Aorta (tissue), 5 donors: ENCODE data around the gene CCDC150. TPM values are rescaled to one million over a fixed set of nuclear protein-coding genes. Genes with fewer than 3 reads are reported as not detected.

Experiments used
- ATAC-seq: fragments of 200-7000 bp; cut with Tn5 transposase; one replicate; pipeline ENCODE4 v1.9.1; 2022; ENCODE audit warnings: moderate library complexity; ENCODE audit not compliant: low FRiP score
- DNase-seq, 2 donors: peaks; one replicate each; pipeline ENCODE4 v3.0.0-alpha.2; 2020
- H3K27ac ChIP-seq, 2 donors: one replicate each; pipeline ENCODE4 v1.5.1; 2013; ENCODE audit warnings: low read length in 2 of 2, mild to moderate bottlenecking in 2 of 2, moderate library complexity in 2 of 2, control low read depth in 1 of 2, inconsistent platforms in 1 of 2, low read depth in 1 of 2
- H3K27me3 ChIP-seq, 2 donors: one replicate each; pipeline ENCODE4 v1.6.1; 2013; ENCODE audit warnings: control low read depth in 1 of 2, low read length in 1 of 2, mild to moderate bottlenecking in 1 of 2, moderate library complexity in 1 of 2; ENCODE audit not compliant: insufficient read depth in 2 of 2, control insufficient read depth in 1 of 2
- H3K36me3 ChIP-seq, 2 donors: one replicate each; pipeline ENCODE4 v1.6.1; 2013; ENCODE audit warnings: control low read depth in 1 of 2, low read length in 1 of 2, mild to moderate bottlenecking in 1 of 2; ENCODE audit not compliant: insufficient read depth in 2 of 2, control insufficient read depth in 1 of 2
- H3K4me1 ChIP-seq, 2 donors: one replicate each; pipeline ENCODE4 v1.6.1; 2013; ENCODE audit warnings: low read length in 2 of 2, control low read depth in 1 of 2, mild to moderate bottlenecking in 1 of 2, moderate library complexity in 1 of 2; ENCODE audit not compliant: insufficient read depth in 2 of 2, control insufficient read depth in 1 of 2
- H3K4me3 ChIP-seq, 2 donors: one replicate each; pipeline ENCODE4 v1.5.1; 2013; ENCODE audit warnings: low read length in 2 of 2, control low read depth in 1 of 2, mild to moderate bottlenecking in 1 of 2
- H3K9me3 ChIP-seq: one replicate; pipeline ENCODE4 v1.6.1; 2013; ENCODE audit warnings: mild to moderate bottlenecking, low read length; ENCODE audit not compliant: control insufficient read depth
- WGBS, 2 donors: extraction: QIAGEN DNeasy Blood & Tissue Kit; methylation state at CpG; one replicate each; pipeline ENCODE4 v1.1.7; 2013; 5-methylcytosine and 5-hydroxymethylcytosine counted together
- intact Hi-C, 2 donors: fragments of 100-400 bp; cut with DNase I; formaldehyde crosslinking; loops; one replicate each; pipeline versions ENCODE4 v1.14.2 to v1.15.0; 2022
- polyA plus RNA-seq, 2 donors: library from polyadenylated mRNA; stranded (reverse); fragments of 200-250 nt; gene quantifications; one replicate each; pipeline ENCODE4 v1.2.3, GENCODE V29; 2013
- total RNA-seq, 2 donors: library from RNA; stranded (reverse); fragmentation: NEBNext Ultra II Directional; extraction: Animal tissue kit (Norgen Biotek cat#: 25700); gene quantifications; one replicate each; pipeline ENCODE4 v1.2.1, GENCODE V29; 2021
- donor health status: healthy with polysubstance abuse.
- donor health status: Bipolar disorder and iron deficiency.
- donor health status: DM: no; HTN: no; CAD: no.
- donor health status: DM: no; HTN: no; CAD: no.
- donor health status: DM: yes; HTN: yes; CAD: no.

CCDC150 gene
- total and polyA plus RNA-seq, 4 donors = 0.75 to 3.3 (median 1.2) TPM

DNA sequence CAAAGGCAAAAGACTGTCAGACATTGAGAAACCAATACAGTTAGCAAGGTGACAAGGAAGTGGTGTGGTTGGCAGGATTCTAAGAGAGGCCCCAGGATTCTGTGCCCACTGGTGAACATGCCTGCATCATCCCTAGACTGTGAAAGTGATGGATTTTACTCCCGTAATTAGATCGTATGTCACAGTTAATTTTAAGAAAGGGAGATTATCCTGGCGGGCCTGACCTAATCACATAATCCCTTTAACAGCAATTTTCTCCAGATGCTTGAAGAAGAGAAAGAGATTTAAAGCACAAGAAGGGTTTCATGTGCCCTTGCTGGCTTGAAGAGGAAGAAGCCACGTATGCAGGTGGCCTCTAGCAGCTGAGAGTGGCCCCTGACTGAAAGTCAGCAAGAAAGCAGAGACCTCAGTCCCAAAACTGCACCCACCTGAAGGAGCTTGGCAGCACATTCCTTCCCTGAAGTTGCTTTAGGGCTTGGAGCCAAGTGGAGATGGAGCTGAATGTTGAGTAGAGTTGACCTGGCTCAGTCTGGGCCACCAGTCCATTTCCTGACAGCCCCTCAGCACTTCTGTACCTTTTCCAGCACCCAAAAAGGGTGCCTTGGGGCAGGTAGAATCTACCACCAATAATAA, 110.9 kb downstream of the CCDC150 start:
- intact Hi-C loops = loop anchor here in 1 of 2 donors (5.0 to 10.0 kb wide), 3 partner anchors 216 to 676 kb away; no protein-coding TSS in a partner anchor
- 95 to 97% methylated on average over 4 of the region's 4 CpGs for WGBS, 2 donors

GRCh38 chr2:196750977-196751631, 111.6 kb downstream of the CCDC150 start:
- peak; percentile 77 for ATAC-seq
- Histone ChIP-seq H3K27me3 (no peaks in the 10 kb centered on the region), H3K9me3 (no peaks in the 10 kb centered on the region), H3K4me3 (no peak overlapping the region), H3K27ac (no peak overlapping the region), H3K36me3 (no peaks in the 10 kb centered on the region), H3K4me1 (no peaks in the 10 kb centered on the region)
- peak; percentile 76 to 81 for DNase-seq
- intact Hi-C loops = loop anchor here in 1 of 2 donors (5.0 to 10.0 kb wide), 3 partner anchors 216 to 676 kb away; no protein-coding TSS in a partner anchor
- 29 to 30% methylated on average over 8 of the region's 8 CpGs for whole genome bisulfite sequencing, 2 donors

More for the DNA sequence above, 110.9 kb downstream of the CCDC150 start:
- H3K9me3 ChIP-seq = no peaks in the 10 kb centered on the region
- no peak overlapping the region for H3K4me3 ChIP-seq
- no peak for ATAC-seq
- no peak for DNase-seq
- no peaks in the 10 kb centered on the region for H3K36me3 ChIP-seq
- no peaks in the 10 kb centered on the region for H3K27me3 ChIP-seq
- no peak overlapping the region for H3K27ac ChIP-seq
- no peaks in the 10 kb centered on the region for H3K4me1 ChIP-seq

DNA sequence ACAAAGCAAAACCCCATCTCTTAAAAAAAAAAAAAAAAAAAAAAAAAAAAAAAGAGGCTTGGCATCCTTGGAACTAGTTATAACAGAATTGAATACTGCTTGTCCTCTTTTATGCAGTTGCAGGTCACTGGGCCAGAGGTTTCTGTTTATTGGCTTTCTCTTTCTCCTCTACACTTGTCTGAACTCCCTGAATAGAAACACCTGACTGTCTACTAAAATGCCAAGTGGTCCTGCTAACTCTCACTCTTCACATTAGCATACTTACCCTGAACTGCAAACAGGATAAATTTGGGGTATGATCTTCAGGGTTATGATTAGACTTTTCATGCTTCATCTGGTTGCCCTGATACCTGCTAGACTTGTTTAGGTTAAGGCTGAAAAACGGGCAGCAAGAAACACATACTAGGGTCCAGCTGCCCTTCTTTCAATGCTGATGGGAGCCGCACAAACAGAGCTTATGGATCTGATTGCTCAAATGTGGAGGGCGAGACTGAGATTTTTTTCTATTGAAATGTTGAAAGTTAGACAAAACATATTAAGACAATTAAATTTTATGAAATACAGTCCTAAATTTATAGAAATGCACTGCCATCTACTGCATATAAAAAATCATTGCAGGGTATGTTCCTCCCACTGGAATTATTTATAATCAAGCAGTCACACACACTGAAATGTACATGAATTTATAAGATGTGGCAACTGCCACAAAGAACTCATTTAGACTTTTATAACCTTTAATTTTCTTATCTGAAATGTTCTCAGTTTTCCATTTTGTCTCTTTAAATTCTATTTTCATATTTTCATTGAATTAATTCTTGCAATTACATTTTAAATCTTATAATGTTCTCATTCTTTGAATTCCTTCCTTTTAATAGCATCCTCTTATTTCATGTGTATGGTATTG, 119.2 kb downstream of the CCDC150 start:
- H3K36me3 ChIP-seq = no peaks in the 10 kb centered on the region
- H3K27ac ChIP-seq = no peak overlapping the region
- no peaks in the 10 kb centered on the region for H3K4me1 ChIP-seq
- no peaks in the 10 kb centered on the region for H3K9me3 ChIP-seq
- no peak overlapping the region for H3K4me3 ChIP-seq
- DNase-seq (no peak), ATAC-seq (no peak)
- 8 to 18% methylated on average over 3 of the region's 3 CpGs for WGBS, 2 donors
- intact Hi-C loops = loop anchor here in 1 of 2 donors (10.0 kb wide), 2 partner anchors 224 to 684 kb away; no protein-coding TSS in a partner anchor
- H3K27me3 ChIP-seq = no peaks in the 10 kb centered on the region

DNA sequence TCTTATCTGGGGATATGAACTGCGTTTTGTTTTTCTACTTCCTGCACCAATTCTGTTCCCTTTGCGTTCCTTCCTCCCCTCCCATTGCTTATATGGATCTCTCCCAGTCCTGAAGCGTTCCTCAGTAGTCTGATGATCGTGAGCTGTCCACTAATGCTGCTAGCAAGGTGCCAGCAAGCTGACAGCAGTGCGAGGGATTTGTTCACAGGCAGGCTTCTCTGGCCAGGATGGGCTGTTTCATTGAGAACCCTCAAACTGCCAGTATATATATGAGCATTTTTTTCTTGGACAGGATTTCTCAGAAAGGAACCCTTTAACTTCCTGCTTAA, 119.8 kb downstream of the CCDC150 start:
- H3K4me1 ChIP-seq = no peaks in the 10 kb centered on the region
- H3K36me3 ChIP-seq = no peaks in the 10 kb centered on the region
- DNase-seq = no peak
- H3K27me3 ChIP-seq = no peaks in the 10 kb centered on the region
- ATAC-seq = peak; percentile 41
- intact Hi-C loops = loop anchor here in 1 of 2 donors (10.0 kb wide), 2 partner anchors 225 to 685 kb away; no protein-coding TSS in a partner anchor
- 3 to 5% methylated on average over 5 of the region's 5 CpGs for WGBS, 2 donors
- no peak overlapping the region for H3K27ac ChIP-seq
- H3K4me3 ChIP-seq = no peak overlapping the region
- H3K9me3 ChIP-seq = no peaks in the 10 kb centered on the region

DNA sequence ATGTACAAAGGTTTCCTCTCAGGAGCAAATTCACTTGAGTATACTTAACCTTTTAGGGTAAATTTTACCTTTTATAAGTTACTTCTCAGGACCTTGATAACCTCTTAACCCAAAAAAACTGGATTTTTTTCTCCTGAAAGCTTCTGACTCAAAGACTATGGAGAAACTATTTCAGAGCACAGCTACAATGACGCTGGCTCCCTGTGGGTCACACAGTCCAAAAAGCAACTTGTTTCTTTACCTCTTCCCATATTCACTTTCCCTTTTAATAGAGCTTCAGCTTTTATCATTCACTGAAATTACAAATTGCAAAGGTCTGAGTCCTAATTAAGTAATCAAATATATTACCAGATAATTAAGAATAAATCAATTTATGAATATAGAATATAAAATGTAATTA, 127.6 kb downstream of the CCDC150 start:
- H3K27me3 ChIP-seq = no peaks in the 10 kb centered on the region
- 82 to 90% methylated on average over 1 of the region's 1 CpG for WGBS, 2 donors
- H3K4me3 ChIP-seq = no peak overlapping the region
- intact Hi-C loops = no loop called here
- no peaks in the 10 kb centered on the region for H3K9me3 ChIP-seq
- H3K4me1 ChIP-seq = no peaks in the 10 kb centered on the region
- no peak for ATAC-seq
- no peak for DNase-seq
- H3K36me3 ChIP-seq = peaks cover 0 to 6% of the 10 kb centered on the region in 2 donors
- H3K27ac ChIP-seq = no peak overlapping the region

Other genes with a start within 250 kb of the CCDC150 start
- 10 to 100 TPM in 1 of 2 donors, 1 to 10 TPM in 1; 8.7 to 13.3 TPM for gene HECW2, start 46.2 kb upstream of the CCDC150 start, total RNA-seq
- 1 to 10 TPM; 1.5 to 2.5 TPM for gene HECW2, start 46.2 kb upstream of the CCDC150 start, polyA plus RNA-seq
- 10 to 100 TPM; 26.0 to 41.6 TPM for gene GTF3C3, start 160.0 kb downstream of the CCDC150 start, total RNA-seq
- 10 to 100 TPM in 1 of 2 donors, 1 to 10 TPM in 1; 4.6 to 10.5 TPM for gene GTF3C3, start 160.0 kb downstream of the CCDC150 start, polyA plus RNA-seq
- gene C2orf66, start 169.6 kb downstream of the CCDC150 start, total RNA-seq = under 1 TPM; 0.19 to 0.30 TPM
- not detected for gene C2orf66, start 169.6 kb downstream of the CCDC150 start, polyA plus RNA-seq